ENCODE results near the gene WDR18. TPM values are rescaled to one million over a fixed set of nuclear protein-coding genes. Genes with fewer than 3 reads are reported as not detected.

Gene WDR18
- total RNA-seq, 1 donor from 2014 or later, result 60.0 TPM

- no peak overlapping the region for H3K27ac Mint-ChIP-seq (ENCODE audit: unreplicated experiment)
Measured at GRCh38 chr19:942133-942645, 42.0 kb upstream of the WDR18 start.

GRCh38 chr19:943551-944170 lies 40.5 kb upstream of the WDR18 start:
- Histone ChIP-seq H2AFZ (ENCODE audit: low read depth, low read length) (no peak overlapping the region), H4K20me1 (ENCODE audit: insufficient read depth, low read length) (peaks cover 80% of the 10 kb centered on the region), H3K27me3 (ENCODE audit: insufficient read depth, low read length) (no peaks in the 10 kb centered on the region), H3K36me3 (ENCODE audit: insufficient read depth, low read length) (no peaks in the 10 kb centered on the region), H3K4me1 (ENCODE audit: insufficient read depth, low read length) (peaks cover 17% of the 10 kb centered on the region), H3K79me2 (ENCODE audit: insufficient read depth, low read length) (peaks cover 80% of the 10 kb centered on the region), H3K4me3 (ENCODE audit: insufficient read depth, low read depth, low read length) (no peak overlapping the region), H3K9me3 (ENCODE audit: insufficient read depth, low read depth, low read length) (no peaks in the 10 kb centered on the region), H3K9ac (ENCODE audit: low read length) (no peak overlapping the region), H3K4me2 (ENCODE audit: low read length) (no peak overlapping the region), H3K27ac (ENCODE audit: low read depth, low read length) (no peak overlapping the region)
- Mint-ChIP-seq H3K36me3 (ENCODE audit: low read depth, unreplicated experiment) (peaks cover 22% of the 10 kb centered on the region), H3K9me3 (ENCODE audit: unreplicated experiment) (no peaks in the 10 kb centered on the region), H3K4me3 (ENCODE audit: unreplicated experiment) (no peak overlapping the region), H3K27me3 (ENCODE audit: low read depth, unreplicated experiment) (no peaks in the 10 kb centered on the region), H3K27ac (ENCODE audit: unreplicated experiment) (no peak overlapping the region), H3K4me1 (ENCODE audit: low read depth, unreplicated experiment) (peaks cover 4% of the 10 kb centered on the region)
- FAIRE-seq (no peak), DNase-seq (ENCODE audit: low read depth) (no peak)
- no peak for TF ChIP-seq CTCF (IDR thresholded peaks at IDR 0.05; ENCODE audit: insufficient read depth, low read depth, low read length)
- no peak for TF ChIP-seq EZH2 (IDR thresholded peaks at IDR 0.05; ENCODE audit: insufficient read depth, low read length)

More at GRCh38 chr19:942133-942645, 42.0 kb upstream of the WDR18 start:
- DNase-seq (ENCODE audit: low read depth) (no peak), FAIRE-seq (no peak)
- Histone ChIP-seq H3K36me3 (ENCODE audit: insufficient read depth, low read length) (peaks cover 2% of the 10 kb centered on the region), H3K9me3 (ENCODE audit: insufficient read depth, low read depth, low read length) (no peaks in the 10 kb centered on the region), H3K9ac (ENCODE audit: low read length) (no peak overlapping the region), H3K4me2 (ENCODE audit: low read length) (no peak overlapping the region), H3K4me3 (ENCODE audit: insufficient read depth, low read depth, low read length) (no peak overlapping the region), H4K20me1 (ENCODE audit: insufficient read depth, low read length) (peaks cover 80% of the 10 kb centered on the region), H3K27me3 (ENCODE audit: insufficient read depth, low read length) (no peaks in the 10 kb centered on the region), H3K4me1 (ENCODE audit: insufficient read depth, low read length) (peaks cover 17% of the 10 kb centered on the region), H2AFZ (ENCODE audit: low read depth, low read length) (no peak overlapping the region), H3K79me2 (ENCODE audit: insufficient read depth, low read length) (peaks cover 81% of the 10 kb centered on the region), H3K27ac (ENCODE audit: low read depth, low read length) (no peak overlapping the region)
- TF ChIP-seq CTCF (IDR thresholded peaks at IDR 0.05; ENCODE audit: insufficient read depth, low read depth, low read length) (no peak), EZH2 (IDR thresholded peaks at IDR 0.05; ENCODE audit: insufficient read depth, low read length) (no peak)
- H3K36me3 Mint-ChIP-seq (ENCODE audit: low read depth, unreplicated experiment), result peaks cover 27% of the 10 kb centered on the region
- peaks cover 7% of the 10 kb centered on the region for H3K4me1 Mint-ChIP-seq (ENCODE audit: low read depth, unreplicated experiment)
- no peaks in the 10 kb centered on the region for H3K9me3 Mint-ChIP-seq (ENCODE audit: unreplicated experiment)
- no peak overlapping the region for H3K4me3 Mint-ChIP-seq (ENCODE audit: unreplicated experiment)
- H3K27me3 Mint-ChIP-seq (ENCODE audit: low read depth, unreplicated experiment), result no peaks in the 10 kb centered on the region

GRCh38 chr19:944171-944567 lies 40.0 kb upstream of the WDR18 start:
- FAIRE-seq (no peak), DNase-seq (ENCODE audit: low read depth) (no peak)
- Histone ChIP-seq H2AFZ (ENCODE audit: low read depth, low read length) (no peak overlapping the region), H3K79me2 (ENCODE audit: insufficient read depth, low read length) (peaks cover 77% of the 10 kb centered on the region), H3K4me2 (ENCODE audit: low read length) (no peak overlapping the region), H3K9ac (ENCODE audit: low read length) (no peak overlapping the region), H3K27me3 (ENCODE audit: insufficient read depth, low read length) (no peaks in the 10 kb centered on the region), H4K20me1 (ENCODE audit: insufficient read depth, low read length) (peaks cover 81% of the 10 kb centered on the region), H3K9me3 (ENCODE audit: insufficient read depth, low read depth, low read length) (no peaks in the 10 kb centered on the region), H3K4me1 (ENCODE audit: insufficient read depth, low read length) (peaks cover 17% of the 10 kb centered on the region), H3K27ac (ENCODE audit: low read depth, low read length) (no peak overlapping the region), H3K4me3 (ENCODE audit: insufficient read depth, low read depth, low read length) (no peak overlapping the region), H3K36me3 (ENCODE audit: insufficient read depth, low read length) (no peaks in the 10 kb centered on the region)
- peaks cover 4% of the 10 kb centered on the region for H3K4me1 Mint-ChIP-seq (ENCODE audit: low read depth, unreplicated experiment)
- no peak overlapping the region for H3K27ac Mint-ChIP-seq (ENCODE audit: unreplicated experiment)
- no peak overlapping the region for H3K4me3 Mint-ChIP-seq (ENCODE audit: unreplicated experiment)
- H3K27me3 Mint-ChIP-seq (ENCODE audit: low read depth, unreplicated experiment), result no peaks in the 10 kb centered on the region
- H3K9me3 Mint-ChIP-seq (ENCODE audit: unreplicated experiment), result no peaks in the 10 kb centered on the region
- TF ChIP-seq CTCF (IDR thresholded peaks at IDR 0.05; ENCODE audit: insufficient read depth, low read depth, low read length), result no peak
- no peak for TF ChIP-seq EZH2 (IDR thresholded peaks at IDR 0.05; ENCODE audit: insufficient read depth, low read length)
- H3K36me3 Mint-ChIP-seq (ENCODE audit: low read depth, unreplicated experiment), result peaks cover 22% of the 10 kb centered on the region
